ENCODE results near the gene EIF4G1. TPM values are rescaled to one million over a fixed set of nuclear protein-coding genes. Genes with fewer than 3 reads are reported as not detected.

Gene EIF4G1
- total RNA-seq, 2 donors from 2014 or later: 146 to 213 TPM

DNA sequence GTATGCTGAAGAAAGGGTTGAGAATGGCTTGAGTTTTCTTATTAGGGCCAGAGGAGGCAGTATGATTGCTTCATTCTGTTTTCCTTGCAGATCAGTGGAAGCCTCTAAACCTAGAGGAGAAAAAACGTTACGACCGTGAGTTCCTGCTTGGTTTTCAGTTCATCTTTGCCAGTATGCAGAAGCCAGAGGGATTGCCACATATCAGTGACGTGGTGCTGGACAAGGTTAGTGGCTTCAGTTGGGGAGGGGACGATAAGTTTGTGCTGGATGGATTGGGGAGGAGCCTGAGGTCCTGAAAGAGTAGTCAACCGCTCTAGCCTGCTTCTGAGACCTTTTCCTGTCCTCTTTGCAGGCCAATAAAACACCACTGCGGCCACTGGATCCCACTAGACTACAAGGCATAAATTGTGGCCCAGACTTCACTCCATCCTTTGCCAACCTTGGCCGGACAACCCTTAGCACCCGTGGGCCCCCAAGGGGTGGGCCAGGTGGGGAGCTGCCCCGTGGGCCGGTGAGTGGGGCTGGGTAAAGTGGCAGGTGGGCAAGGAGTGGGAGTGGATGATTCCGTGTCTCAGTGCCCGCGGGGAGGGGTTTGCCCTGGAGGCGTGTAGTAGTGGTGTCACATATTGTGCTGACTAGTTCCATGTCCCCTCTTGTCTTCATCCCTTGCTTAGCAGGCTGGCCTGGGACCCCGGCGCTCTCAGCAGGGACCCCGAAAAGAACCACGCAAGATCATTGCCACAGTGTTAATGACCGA lies 8.5 kb downstream of the EIF4G1 start:
- H3K27ac ChIP-seq: peak overlapping the region in 2 of 4 donors; percentile 47 to 94

DNA sequence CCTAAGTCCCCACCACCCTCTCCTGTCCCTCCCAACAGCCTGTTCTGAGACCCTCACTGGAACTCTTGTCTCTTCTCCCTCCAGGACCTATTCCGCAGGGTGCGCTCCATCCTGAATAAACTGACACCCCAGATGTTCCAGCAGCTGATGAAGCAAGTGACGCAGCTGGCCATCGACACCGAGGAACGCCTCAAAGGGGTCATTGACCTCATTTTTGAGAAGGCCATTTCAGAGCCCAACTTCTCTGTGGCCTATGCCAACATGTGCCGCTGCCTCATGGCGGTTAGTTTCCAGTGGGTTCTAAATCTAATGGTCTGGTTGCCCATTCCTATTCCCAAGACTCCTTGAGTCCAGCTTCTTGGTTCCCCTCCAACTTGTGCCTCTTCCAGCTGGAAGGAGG lies 9.3 kb downstream of the EIF4G1 start:
- no peak for DNase-seq
- WGBS, 2 donors: 80 to 98% methylated on average over 4 to 8 of the region's 8 CpGs
- H3K9me3 ChIP-seq: no peaks in the 10 kb centered on the region
- peaks cover 61 to 80% of the 10 kb centered on the region in 2 donors for H3K36me3 ChIP-seq (replicated peaks in 1 of 2; ENCODE audit: insufficient read depth in 1 of 2, low read depth in 2 of 2)
- H3K4me1 ChIP-seq: peaks cover 38% of the 10 kb centered on the region
- H3K4me3 ChIP-seq: no peak overlapping the region
- intact Hi-C loops (cut with DNase I): no loop called here
- ATAC-seq: no peak
- H3K27ac ChIP-seq: no peak overlapping the region
- H3K27me3 ChIP-seq: no peaks in the 10 kb centered on the region
- TF ChIP-seq, protein P1, sequence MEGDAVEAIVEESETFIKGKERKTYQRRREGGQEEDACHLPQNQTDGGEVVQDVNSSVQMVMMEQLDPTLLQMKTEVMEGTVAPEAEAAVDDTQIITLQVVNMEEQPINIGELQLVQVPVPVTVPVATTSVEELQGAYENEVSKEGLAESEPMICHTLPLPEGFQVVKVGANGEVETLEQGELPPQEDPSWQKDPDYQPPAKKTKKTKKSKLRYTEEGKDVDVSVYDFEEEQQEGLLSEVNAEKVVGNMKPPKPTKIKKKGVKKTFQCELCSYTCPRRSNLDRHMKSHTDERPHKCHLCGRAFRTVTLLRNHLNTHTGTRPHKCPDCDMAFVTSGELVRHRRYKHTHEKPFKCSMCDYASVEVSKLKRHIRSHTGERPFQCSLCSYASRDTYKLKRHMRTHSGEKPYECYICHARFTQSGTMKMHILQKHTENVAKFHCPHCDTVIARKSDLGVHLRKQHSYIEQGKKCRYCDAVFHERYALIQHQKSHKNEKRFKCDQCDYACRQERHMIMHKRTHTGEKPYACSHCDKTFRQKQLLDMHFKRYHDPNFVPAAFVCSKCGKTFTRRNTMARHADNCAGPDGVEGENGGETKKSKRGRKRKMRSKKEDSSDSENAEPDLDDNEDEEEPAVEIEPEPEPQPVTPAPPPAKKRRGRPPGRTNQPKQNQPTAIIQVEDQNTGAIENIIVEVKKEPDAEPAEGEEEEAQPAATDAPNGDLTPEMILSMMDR (IDR thresholded peaks at IDR 0.05): no peak
- TF ChIP-seq POLR2A (IDR thresholded peaks at IDR 0.05): no peak

More for the DNA sequence above, 8.5 kb downstream of the EIF4G1 start:
- peak in 2 of 4 donors; percentile 23 to 62 for DNase-seq
- ATAC-seq: no peak
- Histone ChIP-seq H3K9me3 (no peaks in the 10 kb centered on the region), H3K27me3 (no peaks in the 10 kb centered on the region), H3K4me1 (peaks cover 45% of the 10 kb centered on the region), H3K36me3 (replicated peaks in 1 of 2; ENCODE audit: insufficient read depth in 1 of 2, low read depth in 2 of 2) (peaks cover 55 to 72% of the 10 kb centered on the region in 2 donors), H3K4me3 (no peak overlapping the region)
- intact Hi-C loops (cut with DNase I): no loop called here
- 71 to 86% methylated on average over 20 of the region's 20 CpGs for WGBS, 2 donors
- TF ChIP-seq POLR2A (IDR thresholded peaks at IDR 0.05): no peak
- TF ChIP-seq, protein P1 (IDR thresholded peaks at IDR 0.05): no peak

GRCh38 chr3:184325269-184325668 lies 10.9 kb downstream of the EIF4G1 start:
- Histone ChIP-seq H3K36me3 (replicated peaks in 1 of 2; ENCODE audit: insufficient read depth in 1 of 2, low read depth in 2 of 2) (peaks cover 69 to 87% of the 10 kb centered on the region in 2 donors), H3K4me3 (no peak overlapping the region), H3K4me1 (peaks cover 23% of the 10 kb centered on the region), H3K27me3 (no peaks in the 10 kb centered on the region), H3K27ac (no peak overlapping the region), H3K9me3 (no peaks in the 10 kb centered on the region)
- 79 to 87% methylated on average over 11 to 12 of the region's 13 CpGs for WGBS, 2 donors
- ATAC-seq (no peak), DNase-seq (no peak)
- TF ChIP-seq, protein P1 (IDR thresholded peaks at IDR 0.05): no peak
- TF ChIP-seq POLR2A (IDR thresholded peaks at IDR 0.05): no peak
- intact Hi-C loops (cut with DNase I): no loop called here

DNA sequence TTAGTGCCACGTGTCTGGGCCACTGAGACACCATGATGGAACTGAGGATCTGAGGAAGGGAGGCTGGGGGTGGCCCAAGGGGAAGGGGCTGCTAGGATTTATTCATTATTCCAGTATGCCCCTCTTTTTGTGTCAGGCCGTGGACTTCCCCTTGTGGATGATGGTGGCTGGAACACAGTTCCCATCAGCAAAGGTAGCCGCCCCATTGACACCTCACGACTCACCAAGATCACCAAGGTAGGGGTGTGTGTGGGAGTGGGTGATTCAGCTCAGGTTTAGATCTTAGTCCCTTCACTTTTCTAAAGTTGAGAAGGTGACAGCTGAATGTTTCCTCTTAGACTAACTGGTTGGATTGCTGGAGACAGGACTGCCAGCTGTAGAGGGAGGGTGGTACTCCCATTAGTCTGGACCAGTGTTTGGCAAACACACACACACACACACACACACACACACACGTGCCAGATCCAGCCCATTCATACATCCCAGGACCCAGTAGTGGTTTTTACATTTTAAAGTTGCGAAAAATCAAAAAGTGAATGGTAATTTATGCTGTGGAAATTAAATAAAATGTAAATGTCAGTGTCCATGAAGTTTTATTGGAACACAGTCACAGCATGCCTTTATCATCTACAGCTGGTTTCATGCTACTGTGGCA lies 11.4 kb downstream of the EIF4G1 start:
- peaks cover 69 to 90% of the 10 kb centered on the region in 2 donors for H3K36me3 ChIP-seq (replicated peaks in 1 of 2; ENCODE audit: insufficient read depth in 1 of 2, low read depth in 2 of 2)
- 77 to 80% methylated on average over 6 of the region's 6 CpGs for WGBS, 2 donors
- no peak for TF ChIP-seq POLR2A (IDR thresholded peaks at IDR 0.05)
- TF ChIP-seq, protein P1 (IDR thresholded peaks at IDR 0.05): no peak
- H3K9me3 ChIP-seq: no peaks in the 10 kb centered on the region
- H3K27ac ChIP-seq: no peak overlapping the region
- ATAC-seq: no peak
- intact Hi-C loops (cut with DNase I): no loop called here
- H3K27me3 ChIP-seq: no peaks in the 10 kb centered on the region
- H3K4me3 ChIP-seq: no peak overlapping the region
- no peak for DNase-seq
- H3K4me1 ChIP-seq: peaks cover 18% of the 10 kb centered on the region
